Measurements from ENCODE around the gene ZBTB2. TPM values are rescaled to one million over a fixed set of nuclear protein-coding genes. Genes with fewer than 3 reads are reported as not detected.

ZBTB2 gene, protein sequence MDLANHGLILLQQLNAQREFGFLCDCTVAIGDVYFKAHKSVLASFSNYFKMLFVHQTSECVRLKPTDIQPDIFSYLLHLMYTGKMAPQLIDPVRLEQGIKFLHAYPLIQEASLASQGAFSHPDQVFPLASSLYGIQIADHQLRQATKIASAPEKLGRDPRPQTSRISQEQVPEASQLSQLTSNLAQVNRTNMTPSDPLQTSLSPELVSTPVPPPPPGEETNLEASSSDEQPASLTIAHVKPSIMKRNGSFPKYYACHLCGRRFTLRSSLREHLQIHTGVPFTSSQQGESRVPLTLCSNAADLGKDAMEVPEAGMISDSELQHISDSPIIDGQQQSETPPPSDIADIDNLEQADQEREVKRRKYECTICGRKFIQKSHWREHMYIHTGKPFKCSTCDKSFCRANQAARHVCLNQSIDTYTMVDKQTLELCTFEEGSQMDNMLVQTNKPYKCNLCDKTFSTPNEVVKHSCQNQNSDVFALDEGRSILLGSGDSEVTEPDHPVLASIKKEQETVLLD
- total RNA-seq = 10.3 TPM

DNA sequence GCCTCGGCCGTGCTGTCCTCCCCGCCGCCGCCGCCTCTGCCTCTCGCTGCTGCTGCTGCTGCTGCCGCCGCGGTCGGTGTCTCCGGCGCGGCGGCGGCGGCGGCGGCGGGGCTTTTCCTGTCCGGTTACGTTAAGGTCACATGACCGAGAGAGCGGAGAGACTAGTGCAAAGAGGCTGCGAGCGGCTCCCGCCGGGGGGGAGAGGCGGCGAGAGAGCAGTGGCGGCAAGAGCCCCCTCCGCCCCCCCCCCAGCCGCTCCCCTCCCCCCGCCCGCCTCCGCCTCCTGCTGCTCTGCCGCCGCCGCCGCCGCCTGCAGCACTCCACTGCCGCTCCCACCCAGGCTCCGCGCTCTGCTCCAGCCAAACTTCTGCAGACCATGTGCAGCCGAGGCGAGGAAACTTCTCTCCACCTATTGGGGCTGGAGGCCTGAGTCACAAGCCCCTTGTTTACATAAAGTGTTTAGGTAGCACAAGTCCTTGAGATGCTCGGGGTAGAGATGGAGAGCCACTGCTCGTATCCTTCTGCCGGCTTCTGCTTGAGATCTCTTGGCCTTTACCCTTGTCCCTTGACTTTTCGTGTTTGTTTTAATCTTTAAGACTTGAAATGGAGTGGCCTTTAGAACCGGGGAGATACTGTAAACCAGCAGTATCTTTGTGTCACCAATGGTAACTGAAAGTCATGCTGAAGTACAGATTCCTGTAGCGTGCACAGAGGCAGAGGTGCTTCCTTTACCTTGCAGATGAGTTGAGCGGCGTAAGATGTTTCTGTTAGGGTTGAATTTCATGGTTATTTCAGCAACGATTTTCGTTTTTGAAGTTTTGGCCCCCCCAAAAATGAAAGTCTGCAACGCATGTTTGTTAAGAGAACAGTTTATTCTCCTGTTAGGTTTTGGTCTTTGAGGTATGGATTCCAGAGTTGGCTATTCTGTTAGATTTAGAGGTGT, at the start of gene ZBTB2:
ZBTB2 (minus strand) TSS at position 89 of the 943 bp plus-strand sequence. CDS start 17,922 bp downstream, outside the sequence.
- peak; percentile 63 for DNase-seq

DNA sequence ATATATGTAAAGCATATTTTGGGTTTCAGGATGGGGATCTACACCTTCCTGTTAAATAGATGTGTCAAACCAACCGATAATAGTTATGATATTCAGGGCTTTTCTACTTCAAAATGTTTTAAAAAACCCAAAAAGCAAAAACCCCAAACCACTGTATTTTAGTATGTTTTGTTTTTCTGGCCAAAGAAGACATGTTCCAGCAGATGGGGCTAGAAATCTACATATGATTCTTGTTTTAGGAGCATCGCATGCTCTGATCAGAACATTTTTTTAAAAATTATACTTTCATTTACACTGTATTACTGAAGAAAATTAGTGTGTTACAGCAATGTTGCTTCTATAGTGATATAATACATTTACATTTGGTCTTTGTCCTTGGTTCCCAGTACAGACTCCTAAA, 49.6 kb upstream of the ZBTB2 start:
- no peak for DNase-seq

DNA sequence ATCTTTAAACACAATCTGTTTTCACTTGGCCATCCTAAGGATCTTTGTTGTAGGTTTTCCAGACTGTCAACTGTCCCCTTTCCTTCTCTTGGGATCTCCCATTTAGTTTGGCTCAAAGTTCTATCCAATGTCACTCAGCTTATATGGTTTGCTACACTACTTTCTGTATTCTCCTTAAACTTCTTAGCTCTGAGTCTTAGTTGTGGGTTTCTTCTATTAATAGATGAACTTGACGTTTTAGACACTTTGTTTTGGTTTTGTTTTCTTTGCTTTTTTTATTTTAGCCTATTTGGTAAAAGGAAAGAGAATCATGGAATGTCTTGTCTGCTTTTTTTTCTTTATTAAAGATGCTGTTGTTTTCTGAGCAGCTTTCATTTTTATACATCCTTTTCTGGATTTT, 49.1 kb upstream of the ZBTB2 start:
- no peak for DNase-seq

DNA sequence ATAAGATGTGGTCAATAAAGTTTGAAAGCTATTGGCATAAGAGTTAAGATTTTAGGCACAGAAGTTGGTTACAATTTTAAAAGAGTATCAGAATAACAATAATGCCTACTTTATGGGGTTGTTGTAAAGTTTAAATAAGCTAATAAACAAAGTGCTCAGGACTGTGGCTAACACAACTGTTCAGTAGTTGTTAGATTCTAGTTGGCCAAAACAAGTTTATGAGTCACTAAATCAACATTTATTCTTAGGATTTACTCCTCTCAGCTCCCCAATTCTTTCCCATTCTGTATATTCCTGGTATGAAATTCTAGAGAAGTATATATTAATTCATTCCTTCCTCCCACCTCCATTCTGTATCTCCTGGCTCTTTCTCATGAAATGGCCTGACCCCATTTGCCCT, 46.0 kb upstream of the ZBTB2 start:
- DNase-seq = no peak

DNA sequence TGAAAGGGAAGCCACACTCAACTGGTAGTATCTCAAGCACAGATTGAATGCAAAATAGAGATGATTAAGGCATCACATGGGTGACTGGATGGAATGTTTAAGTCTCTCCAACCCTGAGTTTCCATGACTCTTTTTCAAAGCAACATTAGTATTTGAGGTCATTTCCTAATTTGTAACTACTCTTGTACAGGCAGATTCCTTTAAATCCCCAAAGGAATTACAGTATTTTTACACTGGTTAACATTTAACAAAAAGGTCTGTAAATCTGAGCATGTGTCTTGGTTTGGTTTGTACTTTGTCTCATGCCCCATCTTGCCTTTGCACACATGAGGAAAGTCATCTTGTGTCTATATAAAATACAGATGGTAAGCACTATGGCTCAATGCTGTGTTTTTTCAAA, 45.4 kb upstream of the ZBTB2 start:
- DNase-seq = no peak

DNA sequence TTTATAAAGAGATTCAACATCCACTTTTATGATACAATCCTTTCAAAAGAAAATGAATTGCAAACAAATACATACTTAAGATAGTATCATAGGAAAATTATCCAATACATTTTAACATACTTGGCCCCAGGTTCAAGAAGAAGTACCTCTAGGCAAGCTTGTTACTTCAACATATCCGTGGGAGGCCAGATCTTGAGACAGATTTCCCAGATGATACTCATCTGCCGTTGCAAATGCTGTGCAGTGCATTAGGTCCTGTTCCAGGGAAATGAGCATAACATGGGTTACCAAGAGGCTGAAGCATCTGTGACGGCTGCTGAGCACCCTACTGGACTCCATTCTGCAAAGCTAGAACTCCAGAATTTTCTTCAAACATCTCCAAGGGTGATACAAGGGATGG, 44.9 kb upstream of the ZBTB2 start:
- no peak for DNase-seq

DNA sequence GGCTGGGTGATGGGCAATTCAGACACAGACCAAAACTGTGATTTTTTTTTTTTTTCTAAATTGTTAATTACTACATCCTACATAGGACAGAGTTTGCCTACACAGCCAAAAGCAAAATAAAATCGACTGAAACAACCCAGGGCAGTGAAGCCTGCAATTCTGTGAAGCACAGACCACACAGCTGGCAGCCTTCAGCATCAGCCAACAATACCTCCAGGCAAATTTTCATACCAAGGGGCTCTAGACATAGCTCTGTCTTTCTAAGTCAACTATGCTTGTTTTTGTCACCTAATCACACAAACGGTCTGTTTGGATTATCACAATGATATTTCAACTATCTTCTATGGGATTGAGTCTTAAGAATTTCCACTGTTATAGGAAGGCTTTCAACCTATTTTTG, 43.0 kb upstream of the ZBTB2 start:
- no peak for DNase-seq

DNA sequence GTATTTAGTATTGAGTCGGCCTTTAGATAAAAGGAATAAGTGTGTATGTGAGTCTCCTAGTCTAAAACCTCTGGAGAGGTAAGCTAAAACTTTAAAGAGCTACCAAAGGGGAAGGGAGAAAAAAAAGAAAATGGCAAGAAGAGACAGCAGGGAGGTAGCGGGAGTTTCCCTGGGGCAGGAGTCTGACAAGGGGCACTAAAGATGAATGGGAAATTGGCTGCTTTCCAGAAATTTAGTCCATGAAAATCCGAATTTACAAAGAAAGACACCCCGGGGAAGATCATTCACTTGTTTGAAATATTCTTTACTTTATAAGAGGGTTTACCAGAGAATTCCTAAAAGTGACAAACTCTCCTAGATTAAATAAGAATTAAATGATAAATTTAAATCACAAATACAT, 41.3 kb upstream of the ZBTB2 start:
- no peak for DNase-seq

DNA sequence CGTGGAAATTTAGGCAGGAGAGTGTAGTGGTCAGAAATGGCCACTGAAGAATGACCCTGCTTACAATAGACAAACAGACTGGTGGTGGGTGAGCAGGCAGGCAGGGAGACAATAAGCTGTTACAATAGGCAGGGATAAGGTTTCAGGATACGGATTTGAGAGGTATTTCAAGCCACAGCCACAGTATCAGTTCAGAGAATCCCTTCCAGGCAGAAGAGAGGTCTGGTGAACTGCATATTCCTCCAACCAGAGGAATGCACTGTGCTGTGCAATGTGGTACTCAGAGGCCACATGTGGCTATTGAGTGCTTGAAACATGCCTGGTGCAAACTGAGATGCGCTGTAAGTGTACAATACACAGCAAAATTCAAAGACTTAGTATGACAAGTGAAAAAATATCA, 40.0 kb upstream of the ZBTB2 start:
- DNase-seq = no peak

DNA sequence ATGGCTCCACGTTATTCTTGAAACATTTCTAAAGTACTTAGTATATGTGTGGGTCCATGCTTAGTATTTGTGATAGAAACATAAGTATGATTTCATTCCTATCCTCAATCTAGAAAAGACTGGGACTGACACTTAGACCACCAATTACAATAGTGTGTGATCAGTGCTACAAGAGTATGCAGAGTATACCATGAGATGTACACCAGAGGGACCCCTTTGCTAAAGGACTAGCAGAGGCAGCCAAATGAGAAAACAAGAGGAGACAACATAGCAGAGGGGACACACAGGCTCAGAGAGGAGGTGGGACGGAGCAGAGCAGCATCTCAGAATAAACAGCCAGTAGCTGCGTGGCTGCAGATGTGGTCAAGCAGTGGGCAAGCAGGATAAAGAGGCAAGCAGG, 39.5 kb upstream of the ZBTB2 start:
- DNase-seq = no peak

DNA sequence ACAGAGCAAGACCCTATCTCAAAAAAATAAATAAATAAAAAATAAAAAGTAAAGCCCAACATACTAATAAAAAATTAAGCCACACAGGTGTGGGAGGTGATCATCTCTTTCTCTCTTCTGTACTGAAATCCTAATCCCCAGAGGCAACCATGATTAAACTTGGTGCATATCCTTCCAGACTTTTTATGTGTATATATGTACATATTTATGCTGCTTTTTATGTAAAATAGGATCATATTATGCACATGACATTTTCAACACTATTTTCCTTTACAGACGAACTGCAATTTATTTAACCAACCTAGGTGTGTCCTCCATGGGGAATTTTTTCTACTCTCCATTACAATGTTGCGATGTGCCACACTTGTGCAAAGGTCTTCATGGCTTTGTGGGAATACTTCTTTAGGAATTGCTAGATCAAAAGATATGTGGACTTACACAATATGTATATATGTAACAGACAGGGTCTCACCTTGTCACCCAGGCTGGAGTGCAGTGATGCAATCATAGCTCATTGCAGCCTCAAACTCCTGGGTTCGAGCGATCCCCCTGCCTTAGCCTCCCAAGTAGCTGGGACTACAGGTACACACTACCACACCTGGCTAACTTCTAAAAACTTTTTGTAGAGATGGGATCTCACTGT, 36.9 kb upstream of the ZBTB2 start:
- DNase-seq = no peak

DNA sequence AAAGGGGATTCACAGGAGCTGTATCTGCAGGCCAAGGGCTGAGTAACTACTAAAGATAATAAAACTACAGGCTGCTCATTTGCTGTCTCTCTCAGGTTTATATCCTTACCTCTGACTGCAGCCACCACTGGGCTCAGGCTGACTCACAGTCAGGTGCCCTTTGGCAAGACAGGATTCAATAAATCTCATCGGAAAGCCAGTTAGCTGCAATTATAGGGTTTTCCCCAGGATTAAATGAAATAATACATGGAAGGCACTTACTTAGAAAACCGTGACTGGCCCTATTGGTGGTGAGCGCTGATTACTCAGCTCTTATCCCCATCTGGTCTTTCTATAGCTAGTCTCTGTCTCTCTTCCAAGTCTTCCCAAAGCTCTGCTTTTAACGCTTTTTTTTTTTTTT, 34.2 kb upstream of the ZBTB2 start:
- no peak for DNase-seq

DNA sequence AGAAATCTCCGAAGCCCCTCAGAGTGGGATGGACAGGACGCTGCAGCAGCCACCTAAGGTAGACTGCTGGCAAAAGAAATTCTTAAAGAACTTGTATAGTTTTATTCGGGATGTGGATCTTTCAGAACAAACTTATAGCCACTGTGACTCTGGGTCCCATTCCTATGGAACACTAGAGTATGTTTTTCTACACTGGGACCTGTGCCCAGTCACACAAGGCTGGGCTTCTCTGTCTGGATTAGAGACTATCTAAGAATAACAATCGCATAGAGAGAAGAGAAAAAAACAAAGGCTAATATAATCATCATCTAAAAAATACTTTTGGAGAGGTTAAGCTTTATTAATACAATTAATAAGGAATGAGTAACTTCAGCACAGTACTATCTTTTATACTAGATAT, 31.6 kb upstream of the ZBTB2 start:
- no peak for DNase-seq

DNA sequence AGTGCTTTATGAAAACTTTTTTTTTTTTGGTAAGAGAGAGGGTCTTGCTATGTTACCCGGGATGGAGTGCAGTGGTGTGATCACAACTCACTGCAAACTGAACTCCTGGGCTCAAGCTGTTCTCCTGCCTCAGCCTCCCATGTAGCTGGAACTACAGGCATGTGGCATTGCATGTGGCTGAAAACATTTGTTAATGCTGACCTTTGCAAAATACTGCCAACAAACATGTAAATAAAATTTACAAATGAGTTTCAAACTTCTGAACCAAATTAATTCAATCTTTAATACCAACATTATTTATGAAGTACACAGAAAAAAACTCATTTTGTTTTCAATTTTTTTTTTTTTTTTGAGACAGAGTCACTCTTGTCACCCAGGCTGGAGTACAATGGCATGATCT, 26.1 kb upstream of the ZBTB2 start:
- no peak for DNase-seq

DNA sequence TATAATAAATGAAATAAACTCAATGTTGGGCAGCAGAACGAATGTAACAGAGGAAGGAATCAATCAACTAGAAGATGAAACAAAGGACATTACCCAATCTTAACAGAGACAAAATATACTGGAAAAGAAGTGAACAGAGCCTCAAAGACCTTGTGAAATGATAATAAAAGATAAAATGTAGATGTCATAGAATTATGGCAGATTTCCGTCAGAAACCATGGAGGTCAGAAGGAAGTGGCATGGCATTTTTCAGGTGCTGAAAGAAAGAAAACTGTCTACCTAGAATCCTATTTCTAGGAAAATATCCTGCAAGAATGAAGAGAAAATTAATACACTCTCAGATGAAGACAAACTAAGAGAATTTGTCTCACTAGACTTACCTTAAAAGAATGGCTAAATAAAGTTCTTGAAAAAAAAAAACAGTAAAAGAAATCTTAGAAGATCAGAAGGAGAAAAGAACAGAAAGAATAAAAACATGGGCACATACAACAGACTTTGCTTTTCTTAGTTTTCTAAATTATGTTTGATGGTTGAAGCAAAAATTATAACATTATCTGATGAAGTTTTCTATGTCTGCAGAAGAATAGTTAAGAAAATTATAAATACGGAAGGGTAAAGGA, 23.4 kb upstream of the ZBTB2 start:
- no peak for DNase-seq

DNA sequence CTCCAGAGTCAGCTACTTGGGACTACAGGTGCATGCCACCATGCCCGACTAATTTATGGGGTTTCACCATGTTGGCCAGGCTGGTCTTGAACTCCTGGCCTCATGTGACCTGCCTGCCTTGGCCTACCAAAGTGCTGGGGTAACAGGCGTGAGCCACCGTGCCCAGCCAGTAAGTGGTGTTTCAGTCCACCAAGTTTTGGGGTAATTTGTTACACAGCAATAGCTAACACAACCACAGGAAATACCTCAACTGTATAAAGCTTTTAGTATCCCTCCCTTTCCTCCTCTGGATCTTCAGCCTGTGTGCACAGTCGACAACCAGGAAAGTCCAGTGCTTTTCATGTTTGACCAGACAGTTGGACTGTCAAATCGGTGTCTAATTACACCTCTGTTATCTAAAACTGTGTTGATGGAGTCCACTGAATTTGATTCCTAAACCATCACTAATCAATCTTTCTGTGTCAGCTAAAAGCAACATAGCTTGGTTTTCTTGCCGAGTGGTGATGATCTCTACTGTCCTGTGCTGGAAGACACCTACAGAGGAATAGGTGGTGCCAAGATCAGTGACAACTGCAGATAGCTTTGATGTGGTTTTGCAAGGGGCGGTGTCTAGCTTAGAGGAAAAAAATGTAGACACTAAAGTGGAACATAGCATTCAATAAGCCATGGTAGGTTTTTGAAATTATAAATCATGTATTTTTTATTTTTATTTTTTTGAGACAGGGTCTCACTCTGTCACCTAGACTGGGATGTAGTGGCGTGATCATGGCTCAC, 22.2 kb upstream of the ZBTB2 start:
- no peak for DNase-seq

DNA sequence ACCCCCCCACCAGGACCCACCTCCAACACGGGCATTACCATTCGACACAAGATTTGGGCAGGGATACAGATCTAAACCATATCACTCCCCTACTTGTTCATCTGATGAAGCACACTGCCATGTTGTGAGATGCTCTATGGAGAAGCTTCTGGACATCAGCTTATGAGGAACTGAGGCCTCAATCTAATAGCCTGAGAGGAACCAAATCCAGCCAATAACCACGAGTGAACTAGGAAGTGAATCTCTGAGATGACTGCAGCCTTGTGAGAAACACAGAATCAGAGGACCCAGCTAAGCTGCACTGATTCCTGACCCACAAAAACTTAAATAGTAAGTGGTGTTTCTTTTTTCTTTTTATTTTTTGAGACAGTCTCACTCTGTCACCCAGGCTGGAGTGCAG, 21.6 kb upstream of the ZBTB2 start:
- no peak for DNase-seq

DNA sequence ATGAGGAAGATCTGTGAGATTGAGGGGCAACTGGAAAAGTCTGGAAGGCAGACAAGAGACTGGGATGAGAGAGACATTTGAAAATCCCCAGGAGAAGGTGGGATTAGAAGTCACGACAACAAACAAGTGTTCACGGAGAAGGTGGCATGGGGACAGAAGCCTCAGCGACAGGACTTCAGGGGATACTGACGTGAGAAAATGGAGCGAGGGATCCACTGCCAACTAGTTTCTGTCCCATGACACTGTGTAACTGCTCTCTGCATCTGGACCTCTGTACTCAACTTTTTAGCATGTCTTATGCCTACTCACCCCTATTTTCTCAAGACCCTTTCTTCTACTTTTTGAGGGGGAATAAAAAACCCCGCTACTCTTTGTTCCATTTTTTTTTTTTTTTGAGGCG, 18.3 kb upstream of the ZBTB2 start:
- no peak for DNase-seq

DNA sequence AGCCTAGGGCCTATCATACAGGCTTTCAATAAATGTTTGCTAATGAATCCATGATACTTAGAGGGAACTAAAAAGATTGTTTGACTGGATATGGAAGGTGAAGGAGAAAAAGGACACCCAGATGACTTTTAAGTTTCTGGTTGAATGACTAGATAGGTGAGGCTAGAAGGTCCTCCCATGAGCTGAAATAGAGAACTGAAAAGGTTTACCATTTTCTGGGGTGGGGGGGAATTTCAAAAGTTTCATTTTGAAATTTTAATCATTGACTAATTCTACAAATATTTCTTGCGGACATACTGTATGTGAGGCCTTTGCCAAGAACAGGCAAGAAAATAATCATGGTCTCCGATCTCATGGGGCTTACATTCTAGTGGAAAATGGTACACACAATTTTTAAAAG, 17.9 kb upstream of the ZBTB2 start:
- DNase-seq = no peak

DNA sequence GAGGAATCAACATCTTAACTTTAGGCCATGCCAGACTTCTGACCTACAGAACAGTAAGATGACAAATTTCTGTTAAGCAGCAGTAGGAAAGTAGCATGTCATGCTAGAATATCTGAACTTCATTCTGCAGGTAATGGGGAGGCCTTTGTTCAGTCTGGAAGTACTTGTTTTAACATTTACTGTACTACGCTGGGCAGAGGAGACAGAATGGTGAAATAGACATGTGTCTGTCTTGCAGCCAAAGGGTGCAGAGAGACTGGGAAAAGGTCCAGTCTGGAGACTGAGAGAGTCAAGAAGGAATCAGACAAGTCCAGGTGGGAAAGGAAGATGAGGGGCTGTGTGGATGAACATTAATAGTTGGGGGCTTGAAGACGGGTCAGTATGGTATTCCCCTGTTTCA, 17.5 kb upstream of the ZBTB2 start:
- no peak for DNase-seq

DNA sequence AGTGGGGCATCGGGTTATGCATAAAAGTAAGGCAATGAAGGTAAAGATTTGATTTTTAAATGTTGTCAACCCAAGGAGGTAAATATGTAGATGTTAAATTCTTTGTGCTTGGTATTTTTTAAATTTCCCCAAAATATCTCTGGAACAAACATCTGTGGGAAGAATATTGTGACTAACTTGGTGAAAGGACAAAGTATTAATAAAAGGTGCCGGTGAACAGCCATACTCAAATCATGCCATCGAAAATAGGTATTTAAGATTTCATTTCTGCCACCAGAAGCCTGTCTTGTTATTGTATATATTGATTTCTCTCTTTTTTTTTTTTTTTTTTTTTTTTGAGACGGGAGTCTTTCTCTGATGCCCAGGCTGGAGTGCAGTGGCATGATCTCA, 12.6 kb upstream of the ZBTB2 start:
- DNase-seq = no peak

DNA sequence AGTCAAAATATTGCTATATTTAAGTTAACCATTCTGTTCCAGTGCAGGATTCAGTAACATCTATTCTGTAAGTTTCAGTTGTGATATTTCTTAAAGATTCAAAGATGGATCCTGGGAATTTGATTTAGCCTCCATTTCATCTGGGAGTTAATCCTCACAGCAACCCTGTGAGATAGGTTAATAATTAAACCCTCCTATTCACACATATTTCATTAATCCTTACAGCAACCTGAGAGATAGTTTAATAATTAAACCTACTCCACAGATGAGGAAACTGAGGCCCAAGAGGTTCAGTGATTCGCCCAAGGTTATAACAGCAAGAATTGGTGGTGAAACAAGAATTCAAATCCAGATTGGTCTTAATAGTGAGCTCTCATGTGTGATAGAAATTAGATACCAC, 10.9 kb upstream of the ZBTB2 start:
- DNase-seq = no peak

Data from occipital lobe (tissue), 2 donors.